Measurements from ENCODE around the gene STK32C. TPM values are rescaled to one million over a fixed set of nuclear protein-coding genes. Genes with fewer than 3 reads are reported as not detected.

The STK32C gene
- total RNA-seq, 1 donor: 4.2 TPM

- Histone ChIP-seq H3K27me3 (ENCODE audit: insufficient read depth, low read length) (no peaks in the 10 kb centered on the region), H3K4me1 (ENCODE audit: insufficient read depth, low read length) (peaks cover 4% of the 10 kb centered on the region), H3K4me3 (ENCODE audit: low read length) (no peak overlapping the region), H3K9me3 (ENCODE audit: low read depth, low read length) (no peaks in the 10 kb centered on the region)
Observed at GRCh38 chr10:132293201-132293812, 14.4 kb downstream of the STK32C start.

- Histone ChIP-seq H3K9me3 (ENCODE audit: low read depth, low read length) (no peaks in the 10 kb centered on the region), H3K4me3 (ENCODE audit: low read length) (no peak overlapping the region), H3K4me1 (ENCODE audit: insufficient read depth, low read length) (peaks cover under 1% of the 10 kb centered on the region), H3K27me3 (ENCODE audit: insufficient read depth, low read length) (no peaks in the 10 kb centered on the region)
Observed at GRCh38 chr10:132292287-132293200, 15.2 kb downstream of the STK32C start.

GRCh38 chr10:132291826-132292225, 15.9 kb downstream of the STK32C start:
- Histone ChIP-seq H3K9me3 (ENCODE audit: low read depth, low read length) (no peaks in the 10 kb centered on the region), H3K4me1 (ENCODE audit: insufficient read depth, low read length) (no peaks in the 10 kb centered on the region), H3K27me3 (ENCODE audit: insufficient read depth, low read length) (no peaks in the 10 kb centered on the region)

GRCh38 chr10:132290631-132291030, 17.1 kb downstream of the STK32C start:
- H3K27me3 ChIP-seq (ENCODE audit: insufficient read depth, low read length): no peaks in the 10 kb centered on the region
- H3K4me3 ChIP-seq (ENCODE audit: low read length): no peak overlapping the region
- no peaks in the 10 kb centered on the region for H3K9me3 ChIP-seq (ENCODE audit: low read depth, low read length)
- H3K4me1 ChIP-seq (ENCODE audit: insufficient read depth, low read length): no peaks in the 10 kb centered on the region

More at GRCh38 chr10:132291826-132292225, 15.9 kb downstream of the STK32C start:
- no peak overlapping the region for H3K4me3 ChIP-seq (ENCODE audit: low read length)

- Histone ChIP-seq H3K4me1 (ENCODE audit: insufficient read depth, low read length) (no peaks in the 10 kb centered on the region), H3K27me3 (ENCODE audit: insufficient read depth, low read length) (no peaks in the 10 kb centered on the region), H3K4me3 (ENCODE audit: low read length) (no peak overlapping the region), H3K9me3 (ENCODE audit: low read depth, low read length) (no peaks in the 10 kb centered on the region)
Observed at GRCh38 chr10:132289439-132289838, 18.3 kb downstream of the STK32C start.

- Histone ChIP-seq H3K4me3 (ENCODE audit: low read length) (no peak overlapping the region), H3K27me3 (ENCODE audit: insufficient read depth, low read length) (no peaks in the 10 kb centered on the region), H3K4me1 (ENCODE audit: insufficient read depth, low read length) (no peaks in the 10 kb centered on the region), H3K9me3 (ENCODE audit: low read depth, low read length) (no peaks in the 10 kb centered on the region)
Observed at GRCh38 chr10:132283604-132284382, 24.0 kb downstream of the STK32C start.

- Histone ChIP-seq H3K4me1 (ENCODE audit: insufficient read depth, low read length) (no peaks in the 10 kb centered on the region), H3K4me3 (ENCODE audit: low read length) (no peak overlapping the region), H3K9me3 (ENCODE audit: low read depth, low read length) (no peaks in the 10 kb centered on the region), H3K27me3 (ENCODE audit: insufficient read depth, low read length) (no peaks in the 10 kb centered on the region)
Observed at GRCh38 chr10:132282667-132283603, 24.8 kb downstream of the STK32C start.

GRCh38 chr10:132281915-132282666, 25.7 kb downstream of the STK32C start:
- H3K27me3 ChIP-seq (ENCODE audit: insufficient read depth, low read length): no peaks in the 10 kb centered on the region
- no peaks in the 10 kb centered on the region for H3K9me3 ChIP-seq (ENCODE audit: low read depth, low read length)
- H3K4me3 ChIP-seq (ENCODE audit: low read length): no peak overlapping the region
- no peaks in the 10 kb centered on the region for H3K4me1 ChIP-seq (ENCODE audit: insufficient read depth, low read length)

- no peaks in the 10 kb centered on the region for H3K27me3 ChIP-seq (ENCODE audit: insufficient read depth, low read length)
- H3K4me3 ChIP-seq (ENCODE audit: low read length): no peak overlapping the region
- H3K9me3 ChIP-seq (ENCODE audit: low read depth, low read length): no peaks in the 10 kb centered on the region
- H3K4me1 ChIP-seq (ENCODE audit: insufficient read depth, low read length): no peaks in the 10 kb centered on the region
Observed at GRCh38 chr10:132280646-132281074, 27.1 kb downstream of the STK32C start.

GRCh38 chr10:132279873-132280645, 27.7 kb downstream of the STK32C start:
- no peaks in the 10 kb centered on the region for H3K27me3 ChIP-seq (ENCODE audit: insufficient read depth, low read length)
- no peak overlapping the region for H3K4me3 ChIP-seq (ENCODE audit: low read length)
- H3K4me1 ChIP-seq (ENCODE audit: insufficient read depth, low read length): no peaks in the 10 kb centered on the region

GRCh38 chr10:132277311-132277741, 30.4 kb downstream of the STK32C start:
- H3K27me3 ChIP-seq (ENCODE audit: insufficient read depth, low read length): no peaks in the 10 kb centered on the region
- no peaks in the 10 kb centered on the region for H3K9me3 ChIP-seq (ENCODE audit: low read depth, low read length)
- H3K4me1 ChIP-seq (ENCODE audit: insufficient read depth, low read length): no peaks in the 10 kb centered on the region
- H3K4me3 ChIP-seq (ENCODE audit: low read length): no peak overlapping the region

More at GRCh38 chr10:132279873-132280645, 27.7 kb downstream of the STK32C start:
- no peaks in the 10 kb centered on the region for H3K9me3 ChIP-seq (ENCODE audit: low read depth, low read length)

GRCh38 chr10:132276706-132277105, 31.0 kb downstream of the STK32C start:
- Histone ChIP-seq H3K4me3 (ENCODE audit: low read length) (no peak overlapping the region), H3K4me1 (ENCODE audit: insufficient read depth, low read length) (no peaks in the 10 kb centered on the region), H3K9me3 (ENCODE audit: low read depth, low read length) (no peaks in the 10 kb centered on the region), H3K27me3 (ENCODE audit: insufficient read depth, low read length) (no peaks in the 10 kb centered on the region)

- H3K4me1 ChIP-seq (ENCODE audit: insufficient read depth, low read length): no peaks in the 10 kb centered on the region
- no peaks in the 10 kb centered on the region for H3K9me3 ChIP-seq (ENCODE audit: low read depth, low read length)
- no peak overlapping the region for H3K4me3 ChIP-seq (ENCODE audit: low read length)
- H3K27me3 ChIP-seq (ENCODE audit: insufficient read depth, low read length): no peaks in the 10 kb centered on the region
Observed at GRCh38 chr10:132276179-132276675, 31.5 kb downstream of the STK32C start.
